IPS-18c (cell line): ENCODE results near the gene NGB.

ENCODE experiments used
- H3K4me3 ChIP-seq: 2 replicates; pipeline ENCODE4 v1.7.0; 2013; ENCODE audit warnings: low read depth, mild to moderate bottlenecking, low read length, moderate library complexity; ENCODE audit not compliant: insufficient read depth
- H3K9me3 ChIP-seq: one replicate; pipeline ENCODE4 v1.6.1; 2013; ENCODE audit warnings: mild to moderate bottlenecking, low read length, moderate library complexity; ENCODE audit not compliant: control insufficient read depth, insufficient read depth

Gene NGB

GRCh38 chr14:77251870-77252269, 19.1 kb downstream of the NGB start:
- no peaks in the 10 kb centered on the region for H3K9me3 ChIP-seq
- H3K4me3 ChIP-seq, result no peak overlapping the region

DNA sequence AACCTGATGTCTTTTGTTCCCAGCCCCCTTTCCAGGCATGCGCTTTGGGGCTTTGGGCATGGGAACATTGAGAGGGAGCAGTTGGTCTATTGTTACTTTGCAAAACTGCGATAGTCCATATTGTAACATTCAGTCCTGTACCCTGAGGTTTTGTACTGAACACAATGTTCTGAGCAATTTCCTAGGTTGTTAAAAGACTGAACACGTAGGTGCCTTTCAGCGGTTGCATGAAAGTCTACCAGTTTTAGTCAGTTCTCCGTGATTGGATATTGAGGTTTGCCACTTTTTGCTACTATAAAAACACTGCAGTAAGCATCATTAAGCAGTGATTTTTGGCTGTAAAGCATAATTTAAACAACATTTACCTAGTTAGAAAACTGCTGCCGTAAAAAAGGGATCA, 20.1 kb downstream of the NGB start:
- Histone ChIP-seq H3K4me3 (no peak overlapping the region), H3K9me3 (no peaks in the 10 kb centered on the region)

DNA sequence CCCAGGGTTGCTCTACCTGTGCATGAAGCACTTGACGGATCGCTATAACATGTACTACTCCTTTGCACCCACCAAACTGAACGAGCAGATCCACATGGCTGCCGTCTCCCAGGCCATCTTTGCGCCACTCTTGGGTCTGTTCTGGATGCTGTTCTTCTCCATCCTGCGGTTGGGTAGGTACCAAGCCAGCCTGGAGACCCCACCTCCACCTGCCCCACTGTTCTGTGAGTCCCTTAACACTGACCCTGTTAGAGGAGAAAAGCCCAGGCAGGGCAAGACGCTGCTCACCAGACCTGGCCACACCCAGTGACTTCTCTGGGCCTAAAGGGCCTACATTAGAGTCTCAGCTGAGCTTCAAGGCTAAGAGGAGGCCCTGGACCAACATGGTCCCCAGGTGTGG, 21.7 kb downstream of the NGB start:
- H3K9me3 ChIP-seq, result no peaks in the 10 kb centered on the region
- no peak overlapping the region for H3K4me3 ChIP-seq

GRCh38 chr14:77248666-77249065, 22.3 kb downstream of the NGB start:
- no peak overlapping the region for H3K4me3 ChIP-seq

DNA sequence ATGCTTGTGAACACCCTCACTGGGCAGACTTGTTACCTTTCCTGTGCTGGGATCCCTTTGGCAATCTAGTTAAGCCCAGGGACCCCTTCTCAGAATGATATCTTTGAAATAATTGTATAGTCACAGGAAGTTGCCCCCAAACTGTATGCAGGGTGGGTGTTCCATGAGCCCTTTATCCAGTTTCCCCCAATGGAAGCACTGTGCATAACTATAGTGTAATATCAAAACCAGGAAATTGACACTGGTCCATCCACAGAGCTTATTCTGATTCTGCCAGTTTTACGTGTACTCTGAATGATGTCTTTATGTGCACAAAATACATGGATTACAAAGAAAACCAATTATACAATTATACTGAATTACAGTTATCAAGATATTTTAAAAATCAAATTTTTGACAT, 24.2 kb downstream of the NGB start:
- H3K4me3 ChIP-seq, result no peak overlapping the region
- H3K9me3 ChIP-seq, result no peaks in the 10 kb centered on the region

More at GRCh38 chr14:77248666-77249065, 22.3 kb downstream of the NGB start:
- H3K9me3 ChIP-seq, result no peaks in the 10 kb centered on the region

GRCh38 chr14:77245820-77246219, 25.2 kb downstream of the NGB start:
- Histone ChIP-seq H3K9me3 (no peaks in the 10 kb centered on the region), H3K4me3 (no peak overlapping the region)

DNA sequence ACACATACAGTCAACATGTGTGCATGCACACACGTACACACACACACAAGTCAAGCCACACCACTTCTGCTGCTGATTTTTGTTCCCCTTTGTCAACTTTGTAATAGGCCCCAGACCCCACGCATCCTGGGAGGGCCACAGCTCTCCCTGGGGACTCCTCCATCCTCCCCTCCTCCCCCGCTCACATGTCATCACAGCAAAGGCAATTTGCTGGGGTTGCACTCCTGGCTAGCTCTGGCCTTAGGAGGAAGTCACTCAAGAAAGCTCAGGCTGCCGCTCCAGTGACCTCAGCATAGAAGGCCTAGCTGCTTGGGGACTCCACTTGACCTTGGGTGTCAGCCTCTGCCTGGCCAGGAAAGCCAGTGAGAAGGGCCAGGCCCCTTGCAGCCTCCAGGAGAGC, 27.2 kb downstream of the NGB start:
- H3K9me3 ChIP-seq, result no peaks in the 10 kb centered on the region
- no peak overlapping the region for H3K4me3 ChIP-seq

DNA sequence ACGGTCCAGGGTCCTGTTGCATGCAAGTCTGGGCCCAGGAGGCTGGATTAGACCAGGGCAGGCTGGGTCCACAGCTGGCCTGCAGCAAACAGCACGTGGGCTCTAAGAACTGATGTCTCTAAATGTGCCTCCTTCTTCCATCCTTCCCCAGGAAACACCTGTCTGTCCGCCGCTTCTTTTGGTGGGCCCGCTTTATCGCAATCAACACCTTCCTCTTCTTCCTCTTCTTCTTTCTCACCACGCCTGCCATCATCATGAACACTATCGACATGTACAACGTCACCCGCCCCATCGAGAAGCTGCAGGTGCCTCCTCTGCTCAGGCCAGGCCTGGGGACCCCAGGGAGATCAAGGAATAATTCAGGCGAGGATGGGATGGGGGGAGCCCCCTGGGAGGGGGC, 28.3 kb downstream of the NGB start:
- Histone ChIP-seq H3K4me3 (no peak overlapping the region), H3K9me3 (no peaks in the 10 kb centered on the region)

- Histone ChIP-seq H3K9me3 (no peaks in the 10 kb centered on the region), H3K4me3 (no peak overlapping the region)
Observed at GRCh38 chr14:77241955-77242354, 29.1 kb downstream of the NGB start.

GRCh38 chr14:77240336-77240915, 30.6 kb downstream of the NGB start:
- Histone ChIP-seq H3K4me3 (no peak overlapping the region), H3K9me3 (no peaks in the 10 kb centered on the region)

- no peaks in the 10 kb centered on the region for H3K9me3 ChIP-seq
- H3K4me3 ChIP-seq, result no peak overlapping the region
Observed at GRCh38 chr14:77239412-77239811, 31.6 kb downstream of the NGB start.

GRCh38 chr14:77238996-77239395, 32.0 kb downstream of the NGB start:
- H3K9me3 ChIP-seq, result no peaks in the 10 kb centered on the region
- H3K4me3 ChIP-seq, result no peak overlapping the region

DNA sequence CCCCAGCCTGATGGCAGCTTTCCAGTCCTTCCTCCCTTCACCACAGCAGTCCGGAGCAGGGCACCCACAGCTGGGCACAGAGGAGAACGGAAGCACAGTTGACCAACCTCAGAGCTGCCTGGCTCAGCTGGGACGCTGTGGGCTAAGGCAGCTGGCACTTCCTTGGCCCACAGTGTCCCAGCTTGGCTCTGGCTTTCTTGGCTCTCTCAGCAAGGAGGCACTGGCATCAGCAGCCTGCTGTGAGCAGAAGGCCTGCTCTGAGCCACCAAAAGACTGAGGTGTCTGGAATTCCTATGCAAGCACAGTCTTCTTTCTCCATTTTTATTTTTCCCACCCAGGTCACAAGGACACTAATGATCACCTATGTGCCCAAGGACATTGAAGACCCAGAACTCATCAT, 32.6 kb downstream of the NGB start:
- no peaks in the 10 kb centered on the region for H3K9me3 ChIP-seq
- H3K4me3 ChIP-seq, result no peak overlapping the region

GRCh38 chr14:77236814-77237213, 34.2 kb downstream of the NGB start:
- Histone ChIP-seq H3K9me3 (no peaks in the 10 kb centered on the region), H3K4me3 (no peak overlapping the region)

- Histone ChIP-seq H3K4me3 (no peak overlapping the region), H3K9me3 (no peaks in the 10 kb centered on the region)
Observed at GRCh38 chr14:77231721-77232120, 39.3 kb downstream of the NGB start.

- H3K9me3 ChIP-seq, result no peaks in the 10 kb centered on the region
- no peak overlapping the region for H3K4me3 ChIP-seq
Observed at GRCh38 chr14:77230914-77231313, 40.1 kb downstream of the NGB start.

- Histone ChIP-seq H3K4me3 (no peak overlapping the region), H3K9me3 (no peaks in the 10 kb centered on the region)
Observed at GRCh38 chr14:77228056-77228455, 43.0 kb downstream of the NGB start.

DNA sequence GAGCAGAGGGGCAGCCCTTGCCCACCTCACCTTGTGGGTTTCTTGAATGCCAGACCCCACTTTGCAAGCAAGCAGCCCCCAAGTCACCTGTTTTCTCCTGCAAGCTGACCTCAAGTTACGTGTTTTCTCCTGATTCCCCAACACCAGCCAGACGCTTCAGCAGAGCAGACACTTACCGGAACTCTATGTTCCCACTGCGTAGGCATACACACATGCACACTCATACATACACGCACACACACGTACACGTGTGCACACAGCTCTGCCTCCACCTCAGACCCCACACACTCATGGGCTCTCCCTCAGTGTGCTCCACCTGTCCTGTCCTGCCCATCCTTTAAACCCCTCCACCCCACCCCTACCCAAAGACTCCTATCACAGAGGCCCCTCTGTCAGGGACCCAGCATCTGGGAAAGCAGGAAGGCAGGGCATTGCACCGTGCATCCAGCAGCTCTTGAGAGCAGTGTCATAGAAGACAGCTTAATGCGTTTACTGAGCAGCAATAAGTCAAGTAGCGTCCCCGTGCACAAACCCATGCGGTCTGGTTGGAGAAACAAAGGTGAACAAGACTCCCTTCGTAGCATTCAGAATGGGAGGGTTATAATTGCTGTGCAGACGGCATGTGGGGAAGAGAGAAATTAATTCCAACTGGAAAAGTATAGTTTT, 45.0 kb downstream of the NGB start:
- Histone ChIP-seq H3K9me3 (no peaks in the 10 kb centered on the region), H3K4me3 (no peak overlapping the region)

DNA sequence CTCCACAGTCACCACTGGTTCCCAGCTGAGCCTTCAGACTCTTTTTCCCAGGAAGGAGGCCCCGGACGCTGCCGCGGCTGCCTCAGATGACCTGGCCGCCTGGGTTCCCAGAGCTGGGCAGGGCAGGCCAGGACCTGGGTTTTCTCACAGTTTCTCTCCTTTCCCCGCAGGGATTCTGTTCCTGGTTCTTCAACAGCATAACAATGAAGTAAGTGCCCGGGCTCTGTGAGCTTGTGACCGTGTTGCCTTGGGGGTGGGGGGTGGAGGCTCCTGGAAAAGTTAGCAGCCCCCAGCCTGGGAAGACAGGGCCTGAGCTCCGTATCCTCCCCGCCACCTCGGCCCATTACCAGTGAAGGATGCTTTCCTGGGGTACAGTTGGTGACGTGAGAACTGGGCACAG, 45.8 kb downstream of the NGB start:
- Histone ChIP-seq H3K9me3 (no peaks in the 10 kb centered on the region), H3K4me3 (no peak overlapping the region)
